GM19240 (cell line): ENCODE data around the gene TP53INP2.
"Not testable (repeated sequence)": the region's sequence is repeated elsewhere in the genome, so short reads cannot be mapped to it uniquely, and the experiment has no call there.

Experiments
- DNase-seq: peaks from one replicate; pipeline ENCODE4 v3.0.0; 2011; ENCODE audit warnings: low spot score; ENCODE audit not compliant: insufficient read length

The TP53INP2 gene

GRCh38 chr20:34705397-34706301, 1.5 kb downstream of the TP53INP2 start:
- DNase-seq: no peak

- DNase-seq: no peak
These were observed 2.2 kb downstream of the TP53INP2 start for GRCh38 chr20:34706302-34706875.

GRCh38 chr20:34706912-34707784, 3.0 kb downstream of the TP53INP2 start:
- DNase-seq: no peak

- no peak for DNase-seq
These were observed 4.5 kb downstream of the TP53INP2 start for GRCh38 chr20:34708621-34709043.

- DNase-seq: peak; percentile 56
These were observed 5.1 kb downstream of the TP53INP2 start for GRCh38 chr20:34709044-34709830.

- no peak for DNase-seq
These were observed 5.9 kb downstream of the TP53INP2 start for GRCh38 chr20:34709831-34710567.

GRCh38 chr20:34710568-34710839, 6.4 kb downstream of the TP53INP2 start:
- DNase-seq: no peak

- no peak for DNase-seq
These were observed 6.9 kb downstream of the TP53INP2 start for GRCh38 chr20:34710861-34711574.

- DNase-seq: no peak
These were observed 7.8 kb downstream of the TP53INP2 start for GRCh38 chr20:34711813-34712430.

GRCh38 chr20:34712525-34713192, 8.5 kb downstream of the TP53INP2 start:
- DNase-seq: no peak

GRCh38 chr20:34713194-34713943, 9.2 kb downstream of the TP53INP2 start:
- no peak for DNase-seq

GRCh38 chr20:34713944-34714515, 9.9 kb downstream of the TP53INP2 start:
- DNase-seq: not testable (repeated sequence)

GRCh38 chr20:34715384-34715783, 11.2 kb downstream of the TP53INP2 start:
- DNase-seq: no peak

GRCh38 chr20:34716921-34717229, 12.7 kb downstream of the TP53INP2 start:
- no peak for DNase-seq

GRCh38 chr20:34717230-34718095, 13.3 kb downstream of the TP53INP2 start:
- DNase-seq: no peak

GRCh38 chr20:34719242-34720017, 15.3 kb downstream of the TP53INP2 start:
- peak; percentile 56 for DNase-seq
